ENCODE data around the gene CCL18.
"Not testable (repeated sequence)": the region's sequence is repeated elsewhere in the genome, so short reads cannot be mapped to it uniquely, and the experiment has no call there.

Gene CCL18

DNA sequence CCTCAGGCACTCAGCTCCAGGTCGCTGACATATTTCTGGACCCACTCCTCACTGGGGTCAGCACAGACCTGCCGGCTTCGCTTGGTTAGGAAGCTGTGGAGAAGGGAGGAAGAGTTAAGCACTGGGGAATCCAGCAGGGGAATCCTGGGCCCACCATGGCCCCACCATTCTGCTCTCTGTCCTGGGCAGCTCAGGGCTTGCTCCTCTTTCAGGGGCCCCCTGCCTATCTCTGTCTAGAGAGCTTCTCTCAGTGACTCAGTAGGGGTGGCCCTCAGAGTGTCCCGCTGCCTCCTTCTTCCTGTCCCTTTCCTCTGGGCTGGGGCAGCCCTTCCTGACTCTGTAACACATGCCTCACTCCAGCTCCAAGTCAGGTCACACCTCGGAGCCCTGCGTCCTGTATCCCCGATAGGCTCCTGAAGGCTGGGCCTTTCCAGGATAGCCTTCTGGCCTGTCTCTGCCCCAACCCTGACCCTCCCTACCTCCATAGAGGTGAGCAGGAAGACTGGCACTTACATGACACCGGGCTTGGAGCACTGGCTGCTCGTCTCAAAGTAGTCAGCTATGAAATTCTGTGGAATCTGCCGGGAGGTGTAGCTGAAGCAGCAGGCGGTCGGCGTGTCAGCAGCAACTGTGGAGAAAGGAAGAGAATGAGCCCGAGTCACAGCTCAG is 24.7 kb downstream of the CCL18 start:
- TF ChIP-seq, protein P1, sequence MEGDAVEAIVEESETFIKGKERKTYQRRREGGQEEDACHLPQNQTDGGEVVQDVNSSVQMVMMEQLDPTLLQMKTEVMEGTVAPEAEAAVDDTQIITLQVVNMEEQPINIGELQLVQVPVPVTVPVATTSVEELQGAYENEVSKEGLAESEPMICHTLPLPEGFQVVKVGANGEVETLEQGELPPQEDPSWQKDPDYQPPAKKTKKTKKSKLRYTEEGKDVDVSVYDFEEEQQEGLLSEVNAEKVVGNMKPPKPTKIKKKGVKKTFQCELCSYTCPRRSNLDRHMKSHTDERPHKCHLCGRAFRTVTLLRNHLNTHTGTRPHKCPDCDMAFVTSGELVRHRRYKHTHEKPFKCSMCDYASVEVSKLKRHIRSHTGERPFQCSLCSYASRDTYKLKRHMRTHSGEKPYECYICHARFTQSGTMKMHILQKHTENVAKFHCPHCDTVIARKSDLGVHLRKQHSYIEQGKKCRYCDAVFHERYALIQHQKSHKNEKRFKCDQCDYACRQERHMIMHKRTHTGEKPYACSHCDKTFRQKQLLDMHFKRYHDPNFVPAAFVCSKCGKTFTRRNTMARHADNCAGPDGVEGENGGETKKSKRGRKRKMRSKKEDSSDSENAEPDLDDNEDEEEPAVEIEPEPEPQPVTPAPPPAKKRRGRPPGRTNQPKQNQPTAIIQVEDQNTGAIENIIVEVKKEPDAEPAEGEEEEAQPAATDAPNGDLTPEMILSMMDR (IDR thresholded peaks at IDR 0.05; ENCODE audit: unreplicated experiment in 3 of 3) = no peak
- Mint-ChIP-seq H3K9me3 (no peaks in the 10 kb centered on the region), H3K27ac (no peak overlapping the region), H3K4me1 (no peaks in the 10 kb centered on the region), H3K27me3 (ENCODE audit: low read depth) (peaks cover 15% of the 10 kb centered on the region), H3K4me3 (no peak overlapping the region), H3K36me3 (ENCODE audit: low read depth) (no peaks in the 10 kb centered on the region)

DNA sequence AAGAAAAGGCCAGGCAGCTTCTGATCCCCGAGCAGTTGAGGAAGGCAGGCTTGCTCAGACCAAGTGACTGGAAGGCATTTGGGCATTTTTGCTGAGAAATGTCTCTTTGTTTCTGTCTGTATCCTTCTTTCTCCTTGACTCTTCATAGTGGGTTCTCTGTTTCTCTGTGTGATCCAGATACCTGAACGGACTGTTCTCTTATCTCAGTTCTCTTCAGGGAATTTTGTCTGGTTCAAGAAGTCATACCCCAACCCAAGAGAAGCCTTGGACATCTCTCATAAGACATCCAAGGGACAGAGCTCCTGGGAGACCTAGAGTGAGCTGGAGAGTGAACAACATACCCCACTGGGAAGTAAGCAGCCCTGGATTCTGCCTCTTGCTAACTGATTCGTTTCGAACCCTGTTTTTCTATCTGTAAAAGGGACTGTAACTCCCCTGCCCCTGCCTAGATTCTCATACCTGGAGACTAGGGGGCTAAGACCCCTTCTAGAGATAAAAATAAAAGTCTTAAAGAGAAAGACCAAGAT is 25.3 kb downstream of the CCL18 start:
- TF ChIP-seq, protein P1 (IDR thresholded peaks at IDR 0.05; ENCODE audit: unreplicated experiment in 3 of 3) = no peak
- H3K27ac Mint-ChIP-seq = no peak overlapping the region
- H3K36me3 Mint-ChIP-seq (ENCODE audit: low read depth) = no peaks in the 10 kb centered on the region
- H3K4me3 Mint-ChIP-seq = no peak overlapping the region
- H3K27me3 Mint-ChIP-seq (ENCODE audit: low read depth) = peaks cover 15% of the 10 kb centered on the region
- no peaks in the 10 kb centered on the region for H3K9me3 Mint-ChIP-seq
- no peaks in the 10 kb centered on the region for H3K4me1 Mint-ChIP-seq

DNA sequence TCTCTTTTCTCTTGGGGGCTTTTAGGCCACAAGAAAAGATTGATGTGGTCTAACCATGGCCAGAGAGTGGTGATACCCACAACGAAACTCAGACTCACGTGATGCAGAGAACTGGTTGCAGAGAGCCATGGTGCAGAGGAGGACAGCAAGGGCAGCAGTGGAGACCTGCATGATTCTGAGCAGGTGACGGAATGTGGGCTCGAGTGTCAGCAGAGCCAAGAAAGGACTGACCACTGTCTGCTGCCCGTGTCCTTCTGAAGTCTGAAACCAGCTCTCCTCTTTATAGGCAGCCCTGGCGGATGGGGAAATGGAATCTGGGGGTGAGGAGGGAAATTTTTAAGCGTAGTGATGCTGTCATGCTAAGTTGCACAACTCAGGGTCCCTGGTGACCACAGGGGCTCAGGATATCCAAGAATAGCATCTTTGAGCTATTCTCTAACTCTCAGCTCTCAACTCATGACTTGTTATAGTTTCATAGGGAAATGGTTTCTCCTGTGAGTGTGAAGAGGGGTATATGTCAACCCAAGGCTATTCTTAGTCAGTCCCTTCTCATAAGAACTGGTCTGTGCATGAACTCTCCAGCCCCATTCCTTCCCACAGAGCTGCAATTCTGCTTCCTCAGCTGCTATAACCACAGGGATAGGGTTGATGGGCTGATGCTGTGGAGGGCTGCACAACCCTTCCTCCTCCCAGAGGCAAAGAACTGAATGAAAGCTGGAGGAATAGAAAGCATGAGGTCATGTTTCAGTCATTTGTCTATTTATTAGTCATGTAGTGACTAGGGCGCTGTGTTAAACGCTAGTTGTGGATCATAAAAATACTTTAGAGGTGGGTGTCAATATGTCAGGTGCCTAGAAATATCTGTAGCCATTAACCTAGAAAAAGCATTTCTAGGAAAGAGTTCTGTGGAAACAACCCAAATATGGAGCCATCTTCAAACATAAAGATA is 26.1 kb downstream of the CCL18 start, which contains the start of gene CCL3:
CCL3 (minus strand) TSS at position 256 of the 949 bp plus-strand sequence; CDS start at position 171, 85 bp downstream.
- Mint-ChIP-seq H3K4me1 (no peaks in the 10 kb centered on the region), H3K36me3 (ENCODE audit: low read depth) (no peaks in the 10 kb centered on the region), H3K4me3 (no peak within 1 kb of the TSS), H3K27ac (no peak within 1 kb of the TSS), H3K27me3 (ENCODE audit: low read depth) (peaks cover 15% of the 10 kb centered on the region), H3K9me3 (no peaks in the 10 kb centered on the region)
- TF ChIP-seq, protein P1 (IDR thresholded peaks at IDR 0.05; ENCODE audit: unreplicated experiment in 3 of 3) = no peak

DNA sequence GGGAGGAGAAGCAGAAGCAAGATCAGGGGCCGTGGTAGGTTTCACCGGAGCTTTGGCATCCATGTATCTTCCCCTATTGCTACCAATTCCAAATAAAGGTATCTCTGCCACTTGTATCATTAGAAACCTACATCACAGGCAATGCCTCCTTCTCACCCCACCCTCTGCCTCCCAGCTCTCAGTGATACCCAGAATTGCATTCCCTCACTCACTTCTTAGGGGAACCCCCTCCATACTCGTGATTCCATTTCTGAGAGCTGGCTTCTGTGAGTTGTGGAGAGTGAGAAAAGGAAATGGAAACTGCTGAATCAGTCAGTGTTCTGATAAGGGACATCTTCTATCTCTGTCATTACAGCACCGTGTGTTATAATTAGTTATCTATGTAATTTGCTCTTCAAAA is 28.2 kb downstream of the CCL18 start:
- Mint-ChIP-seq H3K4me1 (no peaks in the 10 kb centered on the region), H3K27me3 (ENCODE audit: low read depth) (peaks cover 11% of the 10 kb centered on the region), H3K4me3 (no peak overlapping the region), H3K36me3 (ENCODE audit: low read depth) (no peaks in the 10 kb centered on the region), H3K27ac (no peak overlapping the region), H3K9me3 (no peaks in the 10 kb centered on the region)
- TF ChIP-seq, protein P1 (IDR thresholded peaks at IDR 0.05; ENCODE audit: unreplicated experiment in 3 of 3) = no peak

DNA sequence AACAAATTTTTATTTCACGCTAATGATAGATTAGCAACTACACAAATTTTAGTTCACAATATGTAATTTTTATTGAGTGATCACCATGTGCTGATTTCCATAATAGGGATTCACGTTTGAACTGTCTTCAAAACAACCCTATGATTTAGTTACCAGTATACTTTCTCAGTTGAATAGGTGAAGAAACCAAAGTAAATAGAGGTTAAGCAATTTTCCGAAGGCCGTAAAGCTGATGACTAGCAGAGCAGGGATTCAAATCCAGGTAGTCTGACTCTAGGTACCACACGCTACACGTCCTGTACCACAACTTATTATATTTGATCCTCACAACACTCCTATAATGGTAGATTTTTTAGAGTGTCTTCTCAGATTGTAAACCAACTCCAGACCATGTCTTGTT is 28.6 kb downstream of the CCL18 start:
- not testable (repeated sequence) for H3K4me3 Mint-ChIP-seq; H3K27ac Mint-ChIP-seq; H3K9me3 Mint-ChIP-seq; H3K36me3 Mint-ChIP-seq (ENCODE audit: low read depth); H3K4me1 Mint-ChIP-seq
- peaks cover 11% of the 10 kb centered on the region for H3K27me3 Mint-ChIP-seq (ENCODE audit: low read depth)

DNA sequence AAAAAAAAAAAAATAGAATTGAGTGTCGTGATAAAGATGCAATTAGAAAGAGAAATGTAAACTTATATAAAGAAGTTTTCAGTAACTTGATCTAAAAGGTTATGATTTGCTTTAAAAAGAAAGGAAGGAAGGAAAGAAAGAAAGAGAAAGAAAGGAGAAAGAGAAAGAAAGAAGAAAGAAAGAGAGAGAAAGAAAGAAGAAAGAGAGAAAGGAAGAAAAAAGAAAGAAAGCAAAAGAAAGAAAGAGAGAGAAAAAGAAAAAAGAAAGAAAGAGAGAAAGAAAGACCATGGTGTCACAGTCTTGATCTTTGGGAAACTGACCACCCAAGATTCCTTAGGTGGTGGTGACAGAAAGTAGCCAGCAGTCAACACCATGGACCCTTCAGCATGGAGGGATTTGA is 30.2 kb downstream of the CCL18 start:
- TF ChIP-seq, protein P1 (IDR thresholded peaks at IDR 0.05; ENCODE audit: unreplicated experiment in 3 of 3) = no peak
- Mint-ChIP-seq H3K9me3 (no peaks in the 10 kb centered on the region), H3K27ac (no peak overlapping the region), H3K36me3 (ENCODE audit: low read depth) (no peaks in the 10 kb centered on the region), H3K27me3 (ENCODE audit: low read depth) (peaks cover 11% of the 10 kb centered on the region), H3K4me3 (no peak overlapping the region), H3K4me1 (no peaks in the 10 kb centered on the region)
